SK-N-MC (cell line): Measurements from ENCODE around the gene COPRS.

Source experiments
- DNase-seq: peaks from one replicate; pipeline ENCODE4 v3.0.0-alpha.2; 2011; ENCODE audit warnings: low read depth, low spot score
- H3K27ac ChIP-seq: fragments of 200-600 bp; sonication (generic); 2 replicates; pipeline ENCODE4 v1.5.1; 2016; ENCODE audit warnings: mixed run types
- H3K36me3 ChIP-seq: fragments of 200-600 bp; sonication (generic); 2 replicates; pipeline ENCODE4 v1.6.1; 2017; ENCODE audit warnings: antibody characterized with exemption, low read length, mixed read lengths; ENCODE audit not compliant: insufficient read depth
- H3K4me3 ChIP-seq: fragments of 200-600 bp; sonication (generic); 2 replicates; pipeline ENCODE4 v1.5.1; 2016
- H3K9ac ChIP-seq: fragments of 200-600 bp; sonication (generic); 2 replicates; pipeline ENCODE4 v1.8.0; 2017; ENCODE audit warnings: mixed run types, mixed read lengths; ENCODE audit not compliant: insufficient read length
- H3K9me3 ChIP-seq: fragments of 200-600 bp; sonication (generic); 2 replicates; pipeline ENCODE4 v1.6.1; 2017; ENCODE audit warnings: low read depth, mild to moderate bottlenecking, antibody characterized with exemption, low read length, moderate library complexity, mixed read lengths
- EZH2 ChIP-seq: fragments of 200-600 bp; sonication (generic); IDR thresholded peaks from one replicate; pipeline ENCODE4 v1.6.1; 2017; ENCODE audit warnings: antibody characterized with exemption
- FOXP2 ChIP-seq: optimal IDR thresholded peaks from 2 replicates; pipeline ENCODE3; 2011; ENCODE audit warnings: mild to moderate bottlenecking, moderate library complexity; ENCODE audit not compliant: insufficient read depth; ENCODE audit errors: extremely low read length, control extremely low read depth
- POLR2AphosphoS5 ChIP-seq: IDR thresholded peaks from 2 replicates; pipeline ENCODE4 v1.6.1; 2012; ENCODE audit warnings: mild to moderate bottlenecking, low read depth, low read length, borderline replicate concordance

The COPRS gene

GRCh38 chr17:31803494-31804213, 55.4 kb downstream of the COPRS start:
- Histone ChIP-seq H3K9ac (no peak overlapping the region), H3K4me3 (no peak overlapping the region), H3K36me3 (no peaks in the 10 kb centered on the region), H3K27ac (no peak overlapping the region), H3K9me3 (no peaks in the 10 kb centered on the region)
- TF ChIP-seq POLR2AphosphoS5 (no peak), FOXP2 (no peak), EZH2 (no peak)
- DNase-seq, result no peak

GRCh38 chr17:31802502-31802901, 56.5 kb downstream of the COPRS start:
- Histone ChIP-seq H3K9me3 (no peaks in the 10 kb centered on the region), H3K27ac (no peak overlapping the region), H3K4me3 (no peak overlapping the region), H3K36me3 (no peaks in the 10 kb centered on the region), H3K9ac (no peak overlapping the region)
- no peak for DNase-seq
- TF ChIP-seq POLR2AphosphoS5 (no peak), EZH2 (no peak), FOXP2 (no peak)
